HL-60 (cell line): Measurements from ENCODE around the gene UBXN11.

Experiments used
- DNase-seq, 2 experiments: peaks; one replicate each; pipeline ENCODE4 v3.0.0-alpha.2; 2010 to 2020; ENCODE audit warnings: low read depth in 1 of 2, low spot score in 1 of 2
- H3K27ac ChIP-seq: fragments of 250-450 bp; sonication (Bioruptor Pico); replicated peaks from 2 replicates; pipeline ENCODE4 v1.5.1; 2020; ENCODE audit warnings: mild to moderate bottlenecking, moderate library complexity
- H3K27me3 ChIP-seq: fragments of 250-450 bp; sonication (Bioruptor Pico); 2 replicates; pipeline ENCODE4 v1.5.1; 2021; ENCODE audit warnings: mild to moderate bottlenecking, moderate library complexity; ENCODE audit not compliant: insufficient read depth, poor library complexity, severe bottlenecking
- H3K4me3 ChIP-seq: replicated peaks from 2 replicates; pipeline ENCODE4 v1.5.1; 2011; ENCODE audit warnings: mild to moderate bottlenecking, control low read depth, low read length; ENCODE audit not compliant: insufficient read depth
- GABPA ChIP-seq: IDR thresholded peaks from 2 replicates; pipeline ENCODE4 v1.6.1; 2012; ENCODE audit warnings: low read depth
- POLR2AphosphoS5 ChIP-seq: IDR thresholded peaks from 2 replicates; pipeline ENCODE4 v1.6.1; 2012; ENCODE audit warnings: low read depth
- REST ChIP-seq: IDR thresholded peaks from 2 replicates; pipeline ENCODE4 v1.6.1; 2012; ENCODE audit warnings: low read depth; ENCODE audit not compliant: insufficient replicate concordance
- SPI1 ChIP-seq: IDR thresholded peaks from 2 replicates; pipeline ENCODE4 v1.6.1; 2012; ENCODE audit warnings: low read depth, mild to moderate bottlenecking, borderline replicate concordance
- TF ChIP-seq, protein P1 (sequence below): IDR thresholded peaks from one replicate; pipeline ENCODE4 v1.5.1; 2011; ENCODE audit warnings: low read length, control low read depth, inconsistent platforms; ENCODE audit not compliant: insufficient read depth

The UBXN11 gene

GRCh38 chr1:26350701-26351589 lies 44.5 kb upstream of the UBXN11 start:
- TF ChIP-seq REST (no peak), SPI1 (no peak), POLR2AphosphoS5 (no peak), GABPA (no peak)
- TF ChIP-seq, protein P1, sequence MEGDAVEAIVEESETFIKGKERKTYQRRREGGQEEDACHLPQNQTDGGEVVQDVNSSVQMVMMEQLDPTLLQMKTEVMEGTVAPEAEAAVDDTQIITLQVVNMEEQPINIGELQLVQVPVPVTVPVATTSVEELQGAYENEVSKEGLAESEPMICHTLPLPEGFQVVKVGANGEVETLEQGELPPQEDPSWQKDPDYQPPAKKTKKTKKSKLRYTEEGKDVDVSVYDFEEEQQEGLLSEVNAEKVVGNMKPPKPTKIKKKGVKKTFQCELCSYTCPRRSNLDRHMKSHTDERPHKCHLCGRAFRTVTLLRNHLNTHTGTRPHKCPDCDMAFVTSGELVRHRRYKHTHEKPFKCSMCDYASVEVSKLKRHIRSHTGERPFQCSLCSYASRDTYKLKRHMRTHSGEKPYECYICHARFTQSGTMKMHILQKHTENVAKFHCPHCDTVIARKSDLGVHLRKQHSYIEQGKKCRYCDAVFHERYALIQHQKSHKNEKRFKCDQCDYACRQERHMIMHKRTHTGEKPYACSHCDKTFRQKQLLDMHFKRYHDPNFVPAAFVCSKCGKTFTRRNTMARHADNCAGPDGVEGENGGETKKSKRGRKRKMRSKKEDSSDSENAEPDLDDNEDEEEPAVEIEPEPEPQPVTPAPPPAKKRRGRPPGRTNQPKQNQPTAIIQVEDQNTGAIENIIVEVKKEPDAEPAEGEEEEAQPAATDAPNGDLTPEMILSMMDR = no peak
- Histone ChIP-seq H3K27ac (no peak overlapping the region), H3K4me3 (no peak overlapping the region), H3K27me3 (no peaks in the 10 kb centered on the region)
- no peak for DNase-seq

GRCh38 chr1:26350343-26350700 lies 43.9 kb upstream of the UBXN11 start:
- DNase-seq = no peak
- H3K4me3 ChIP-seq = no peak overlapping the region
- no peaks in the 10 kb centered on the region for H3K27me3 ChIP-seq
- no peak for TF ChIP-seq POLR2AphosphoS5
- TF ChIP-seq GABPA = no peak
- no peak for TF ChIP-seq SPI1
- TF ChIP-seq, protein P1 = no peak
- no peak overlapping the region for H3K27ac ChIP-seq

DNA sequence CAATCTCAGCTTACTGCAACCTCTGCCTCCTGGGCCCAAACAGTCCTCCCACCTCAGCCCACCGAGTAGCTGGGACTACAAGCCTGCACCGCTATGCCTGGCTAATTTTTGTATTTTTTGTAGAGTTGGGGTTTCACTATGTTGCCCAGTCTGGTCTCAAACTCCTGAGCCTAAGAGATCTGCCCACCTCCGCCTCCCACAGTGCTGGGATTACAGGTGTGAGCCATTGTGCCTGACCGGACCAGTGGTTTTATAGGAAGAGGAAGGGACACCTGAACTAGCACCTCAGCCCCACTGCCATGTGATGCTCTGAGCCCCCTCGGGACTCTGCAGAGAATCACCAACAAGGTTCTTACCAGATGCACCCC lies 43.4 kb upstream of the UBXN11 start:
- TF ChIP-seq, protein P1 = no peak
- TF ChIP-seq REST (no peak), GABPA (no peak), SPI1 (no peak)
- Histone ChIP-seq H3K27ac (no peak overlapping the region), H3K4me3 (no peak overlapping the region), H3K27me3 (no peaks in the 10 kb centered on the region)
- DNase-seq = no peak
